Measurements from ENCODE around the gene CAPNS2. TPM values are rescaled to one million over a fixed set of nuclear protein-coding genes. Genes with fewer than 3 reads are reported as not detected.

CAPNS2 gene
- total RNA-seq = 0.81 TPM

DNA sequence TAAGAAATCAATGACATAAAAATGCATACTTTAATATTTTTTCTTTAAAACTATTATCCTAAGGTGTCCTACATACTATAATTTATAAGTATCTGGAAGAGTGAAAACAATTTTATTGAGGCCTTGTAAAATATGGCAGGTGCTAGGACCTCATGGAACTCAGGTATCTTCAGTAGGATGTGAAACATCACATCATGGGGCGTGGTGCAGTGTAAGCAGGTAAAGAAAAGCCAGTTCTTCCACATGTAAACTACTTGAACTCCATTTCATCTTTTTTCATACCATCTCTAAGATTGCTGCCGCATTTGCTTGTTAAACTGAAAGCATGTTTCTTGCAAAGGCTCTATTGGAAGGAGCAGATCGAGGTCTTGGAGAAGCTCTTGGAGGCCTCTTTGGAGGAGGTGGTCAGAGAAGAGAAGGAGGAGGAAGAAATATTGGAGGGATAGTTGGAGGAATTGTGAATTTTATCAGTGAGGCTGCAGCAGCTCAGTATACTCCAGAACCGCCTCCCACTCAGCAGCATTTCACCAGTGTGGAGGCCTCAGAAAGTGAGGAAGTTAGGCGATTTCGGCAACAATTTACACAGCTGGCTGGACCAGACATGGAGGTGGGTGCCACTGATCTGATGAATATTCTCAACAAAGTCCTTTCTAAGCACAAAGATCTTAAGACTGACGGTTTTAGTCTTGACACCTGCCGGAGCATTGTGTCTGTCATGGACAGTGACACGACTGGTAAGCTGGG lies at the start of gene CAPNS2:
TSS of gene CAPNS2 (plus strand) at position 253 of the 744 bp plus-strand sequence. CDS start at position 326, 73 bp downstream.
- no peak for DNase-seq (ENCODE audit: low read depth in 2 of 3, low spot score in 2 of 3)

DNA sequence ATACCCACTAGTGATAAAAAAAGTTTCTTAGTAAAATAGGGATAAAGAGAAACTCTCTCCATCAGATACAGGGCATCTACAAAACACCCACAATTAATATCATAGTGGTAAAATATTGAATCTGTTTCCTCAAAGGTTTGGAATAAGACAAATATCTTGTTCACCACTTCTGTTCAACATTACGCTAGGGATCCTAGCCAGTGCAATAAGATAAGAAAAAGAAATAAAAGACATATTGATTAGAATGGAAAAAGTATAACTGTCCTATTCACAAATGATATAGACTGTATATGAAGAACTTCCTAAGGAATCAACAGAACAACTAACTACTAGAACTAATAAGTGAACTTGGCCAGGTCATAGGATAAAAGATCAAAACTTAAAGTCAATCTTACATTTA lies 44.7 kb upstream of the CAPNS2 start:
- DNase-seq (ENCODE audit: low read depth in 2 of 3, low spot score in 2 of 3) = no peak

DNA sequence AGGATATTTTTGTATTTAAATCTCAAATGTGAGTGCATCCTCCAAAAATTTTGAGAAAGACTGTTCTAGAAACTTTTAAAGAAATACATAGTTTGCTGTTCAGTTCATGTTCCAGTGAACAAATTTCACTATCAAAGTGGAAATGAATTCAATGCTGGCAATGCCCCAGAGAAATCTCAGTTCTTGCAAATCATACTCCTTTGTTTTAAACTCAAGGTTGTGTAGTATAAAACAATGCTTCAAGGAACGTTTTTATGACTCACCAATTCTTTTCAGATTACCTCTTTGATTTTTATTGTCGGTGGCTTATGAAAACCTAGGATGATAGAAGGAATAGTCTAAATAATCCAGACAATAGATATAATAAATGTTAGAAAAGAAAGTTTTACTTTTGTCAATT lies 40.0 kb upstream of the CAPNS2 start:
- no peak for DNase-seq (ENCODE audit: low read depth in 2 of 3, low spot score in 2 of 3)

DNA sequence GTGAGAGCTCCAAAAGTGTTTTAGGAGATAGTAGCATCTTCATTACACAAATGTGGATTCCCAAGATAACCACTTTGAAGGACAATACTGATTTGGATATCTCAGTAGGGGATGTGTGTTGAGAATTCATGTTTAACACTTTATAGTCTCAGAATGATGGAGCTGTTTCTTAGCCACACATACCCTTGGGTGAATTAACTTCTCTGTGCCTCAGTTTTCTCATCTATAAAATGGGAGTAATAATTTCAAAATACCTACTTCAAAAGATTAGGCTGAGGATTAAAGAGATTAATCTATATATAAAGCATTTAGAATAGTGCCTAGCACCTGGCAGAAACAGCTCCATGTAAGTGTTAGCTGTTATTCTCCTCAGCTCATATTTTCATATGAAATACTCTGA lies 38.6 kb upstream of the CAPNS2 start:
- no peak for DNase-seq (ENCODE audit: low read depth in 2 of 3, low spot score in 2 of 3)

DNA sequence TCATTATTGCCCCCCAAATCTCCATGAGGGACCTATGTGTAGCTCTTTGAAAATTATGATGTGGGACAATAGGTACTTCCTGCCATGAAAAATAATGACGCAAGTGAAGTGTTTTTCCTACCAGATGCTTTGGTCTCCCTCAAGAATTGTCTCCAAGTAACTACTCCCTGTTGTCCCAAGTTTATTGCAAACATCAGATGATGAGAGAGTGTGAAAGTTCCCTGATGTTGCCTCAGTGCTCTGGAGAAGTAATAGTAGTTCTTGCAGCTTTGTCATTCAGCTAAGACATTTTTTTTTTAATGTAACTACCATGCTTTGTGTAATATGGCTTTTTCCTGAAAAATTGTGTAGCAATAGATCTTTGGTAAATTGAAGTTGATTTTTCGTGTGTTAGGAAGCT lies 37.5 kb upstream of the CAPNS2 start:
- no peak for DNase-seq (ENCODE audit: low read depth in 2 of 3, low spot score in 2 of 3)

DNA sequence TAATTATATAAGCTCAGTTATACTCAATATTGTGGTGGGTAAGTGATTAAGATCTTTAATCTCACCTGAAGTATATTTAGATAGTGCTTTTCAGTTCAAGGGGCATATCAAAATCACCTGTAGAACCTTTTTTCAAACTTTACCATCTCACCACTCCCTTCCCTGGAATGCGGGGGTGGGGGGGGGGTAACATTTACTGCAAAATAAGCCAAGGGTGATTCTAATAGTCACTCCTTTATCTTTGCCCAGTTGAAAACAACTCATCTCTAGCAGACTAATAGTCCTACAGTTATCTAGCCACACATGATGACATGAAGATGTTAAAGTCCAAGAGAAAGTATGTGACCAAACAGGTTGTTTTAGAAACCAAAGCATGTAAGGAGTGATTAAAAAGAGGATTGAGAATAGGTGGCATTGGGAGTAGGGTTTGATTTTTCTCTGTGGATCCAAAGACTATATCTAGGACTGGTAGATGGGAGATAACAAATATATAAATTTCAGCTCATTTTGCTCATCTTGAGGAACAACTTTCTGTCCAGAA lies 36.1 kb upstream of the CAPNS2 start:
- no peak for DNase-seq (ENCODE audit: low read depth in 2 of 3, low spot score in 2 of 3)

DNA sequence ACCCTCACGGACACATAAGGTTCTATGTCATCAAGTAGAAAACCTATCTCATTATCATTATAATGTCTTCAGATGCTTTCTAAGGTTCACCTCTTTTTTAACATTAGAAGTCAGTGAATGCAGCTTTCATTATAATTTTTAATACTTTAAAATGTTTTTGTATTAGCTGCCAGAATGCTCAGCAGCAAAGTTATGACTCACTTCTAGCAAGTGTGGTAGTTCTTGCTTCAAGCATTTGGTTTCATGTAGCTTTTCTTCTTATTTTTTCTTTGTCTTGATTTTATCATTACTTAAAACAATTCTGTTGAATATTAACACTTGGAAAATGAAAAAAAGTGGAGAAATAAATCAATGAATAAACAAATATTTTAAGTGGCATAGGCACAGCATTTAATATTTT lies 34.3 kb upstream of the CAPNS2 start:
- DNase-seq (ENCODE audit: low read depth in 2 of 3, low spot score in 2 of 3) = no peak

DNA sequence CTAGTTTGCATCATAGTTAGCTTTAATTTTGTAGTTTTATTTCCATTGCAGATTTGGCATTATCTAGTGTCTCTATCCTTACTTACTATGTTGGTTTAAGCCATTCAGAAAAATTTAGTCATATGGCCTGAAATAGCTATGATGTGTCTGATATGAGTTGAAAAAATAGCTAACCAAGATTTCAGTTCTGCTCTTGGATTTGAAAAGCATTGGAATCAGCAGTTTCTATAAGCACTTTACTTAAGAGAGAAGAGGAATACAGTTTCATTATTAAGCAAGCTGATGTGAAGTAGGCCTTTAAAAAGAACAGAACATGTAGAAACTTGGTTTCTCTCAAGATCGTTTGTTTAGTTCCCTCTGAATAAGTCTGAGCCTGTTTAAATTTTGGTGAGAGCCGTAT lies 31.7 kb upstream of the CAPNS2 start:
- DNase-seq (ENCODE audit: low read depth in 2 of 3, low spot score in 2 of 3) = no peak

DNA sequence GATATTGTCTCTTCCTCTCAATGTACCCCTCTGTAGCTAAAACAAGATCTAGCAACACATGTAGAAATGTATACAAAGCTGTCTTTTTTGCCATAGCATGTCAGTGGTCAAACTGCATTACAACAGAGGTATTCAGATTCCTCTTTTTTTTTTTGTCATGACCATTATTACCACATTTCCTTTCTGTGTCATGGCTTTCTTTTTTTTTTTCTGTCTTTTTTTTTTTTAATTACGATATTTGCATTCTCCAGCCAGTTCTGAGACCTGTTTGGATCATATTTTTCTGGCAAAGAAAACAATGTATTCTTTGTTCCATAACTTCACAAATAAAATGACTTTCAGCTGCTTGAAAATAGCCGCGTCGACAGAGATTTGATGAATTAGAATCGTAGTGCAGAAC lies 27.4 kb upstream of the CAPNS2 start:
- peak in 2 of 3 donors; percentile 26 to 62 for DNase-seq (ENCODE audit: low read depth in 2 of 3, low spot score in 2 of 3)

DNA sequence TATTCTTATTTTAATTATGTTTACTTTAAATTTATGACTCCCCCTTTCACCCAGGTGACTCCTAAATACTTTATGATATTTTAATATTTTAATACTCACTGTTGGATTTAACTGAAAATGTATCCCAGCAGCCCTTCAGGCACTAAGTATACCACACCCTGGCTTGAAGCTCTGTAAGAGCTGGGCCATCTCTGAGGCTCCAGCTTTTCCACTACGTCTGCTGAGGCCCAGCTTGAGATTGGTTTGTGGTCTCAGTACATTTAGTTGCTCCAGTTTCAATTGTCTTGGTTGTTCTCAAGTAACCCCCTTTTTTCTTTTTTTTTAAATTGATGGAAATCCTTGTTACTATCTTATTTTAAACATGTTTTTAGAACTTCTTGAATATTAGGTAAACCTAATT lies 27.0 kb upstream of the CAPNS2 start:
- DNase-seq (ENCODE audit: low read depth in 2 of 3, low spot score in 2 of 3) = no peak

DNA sequence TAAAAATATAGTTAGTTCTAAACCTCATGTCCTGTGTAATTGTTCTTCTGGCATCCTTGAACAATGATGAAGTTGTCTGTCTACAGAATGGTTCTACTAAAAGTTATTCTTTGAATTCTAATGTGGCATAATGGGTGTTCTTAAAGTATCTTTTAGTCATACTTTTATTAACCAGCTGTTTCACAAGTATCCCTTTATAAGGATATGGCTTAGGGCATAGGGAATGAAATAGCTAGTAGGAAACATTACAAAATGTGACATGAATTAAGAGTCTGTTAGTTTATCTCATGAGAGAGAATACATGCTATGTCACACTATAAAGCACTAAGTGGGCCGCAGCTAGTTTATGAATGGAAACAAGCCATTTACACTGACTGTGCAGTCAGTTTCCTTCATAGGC lies 26.3 kb upstream of the CAPNS2 start:
- no peak for DNase-seq (ENCODE audit: low read depth in 2 of 3, low spot score in 2 of 3)

DNA sequence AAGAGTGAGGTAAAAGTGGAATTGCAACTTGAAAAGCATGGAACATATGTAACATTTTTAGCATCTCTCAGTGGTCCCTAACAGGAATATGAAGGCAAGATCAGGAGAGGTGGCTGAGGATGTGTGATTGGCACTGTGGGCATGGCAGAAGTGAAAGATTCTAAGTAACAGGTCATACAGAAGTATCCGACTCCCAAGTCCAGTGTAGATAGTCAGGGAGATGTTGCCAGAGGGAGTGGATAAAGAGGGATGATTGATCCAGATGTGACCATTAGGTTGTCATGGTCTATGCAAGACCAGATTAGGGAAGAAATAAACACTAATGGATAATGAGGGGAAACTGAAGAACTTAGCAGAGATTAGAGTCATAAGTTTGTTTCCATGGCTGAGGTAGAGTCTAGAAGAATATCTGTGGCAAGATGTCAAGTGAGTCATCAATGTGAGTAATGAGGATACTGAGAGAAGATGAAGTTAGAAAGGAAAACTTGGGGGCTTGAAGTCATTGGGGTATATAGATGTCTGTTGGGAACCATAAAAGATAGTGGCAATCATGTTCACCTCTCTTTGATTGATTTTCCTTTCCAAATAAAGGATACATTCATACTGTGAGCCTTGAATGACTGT lies 23.9 kb upstream of the CAPNS2 start:
- DNase-seq (ENCODE audit: low read depth in 2 of 3, low spot score in 2 of 3) = peak in 2 of 3 donors; percentile 11 to 24

DNA sequence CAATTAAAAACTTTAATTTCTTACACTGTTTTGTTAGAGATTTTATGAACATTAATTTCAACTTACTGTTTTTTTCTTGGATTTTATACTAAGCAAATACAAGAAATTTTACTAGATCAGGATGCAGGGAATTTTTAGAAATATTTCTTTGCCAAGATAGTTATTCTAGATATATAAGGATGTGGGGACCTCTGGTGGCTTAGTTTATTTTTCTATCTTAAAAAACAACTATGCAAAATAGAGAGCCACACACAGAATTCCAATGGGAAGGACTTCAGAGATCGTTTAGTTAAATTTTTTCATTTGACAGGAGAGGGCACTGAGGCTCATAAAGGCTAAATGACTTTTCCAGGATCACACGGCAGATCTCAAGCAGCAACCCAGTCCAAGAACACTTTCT lies 23.0 kb upstream of the CAPNS2 start:
- peak in 1 of 3 donors; percentile 30 for DNase-seq (ENCODE audit: low read depth in 2 of 3, low spot score in 2 of 3)

DNA sequence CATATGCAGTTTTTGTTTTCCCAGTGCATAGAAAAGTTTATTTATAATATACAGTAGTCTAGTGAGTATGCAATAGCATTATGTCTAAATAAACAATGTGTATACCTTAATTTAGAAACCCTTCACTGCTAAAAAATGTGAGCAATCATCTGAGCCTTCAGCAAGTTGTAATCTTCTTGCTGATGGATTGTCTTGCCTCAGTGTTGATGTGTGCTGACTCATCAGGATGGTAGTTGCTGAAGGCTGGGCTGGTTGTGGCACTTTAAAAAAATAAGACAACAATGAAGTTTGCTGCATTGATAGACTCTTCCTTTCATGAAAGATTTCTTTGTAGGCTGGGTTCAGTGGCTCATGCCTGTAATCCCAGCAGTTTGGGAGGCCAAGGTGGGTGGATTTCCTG lies 13.9 kb upstream of the CAPNS2 start:
- no peak for DNase-seq (ENCODE audit: low read depth in 2 of 3, low spot score in 2 of 3)

DNA sequence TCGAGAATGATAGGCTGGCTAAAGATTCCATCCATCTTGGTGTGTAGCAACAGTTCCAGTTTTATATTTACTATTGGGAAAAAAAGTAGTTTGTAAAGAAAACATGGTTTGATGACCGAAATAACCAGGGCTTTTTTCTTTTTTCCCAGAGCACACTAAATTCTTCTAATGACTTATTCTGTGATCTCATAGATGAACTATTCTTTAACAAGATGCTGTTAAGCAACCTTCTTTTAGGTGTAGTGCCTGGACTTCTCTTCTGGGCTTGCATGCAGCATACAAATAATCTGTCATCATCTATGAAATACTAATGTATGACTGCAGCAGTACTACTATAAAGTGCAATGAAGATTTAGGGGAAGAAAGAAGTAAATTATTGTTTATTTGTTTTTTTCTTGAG lies 11.0 kb upstream of the CAPNS2 start:
- DNase-seq (ENCODE audit: low read depth in 2 of 3, low spot score in 2 of 3) = no peak

DNA sequence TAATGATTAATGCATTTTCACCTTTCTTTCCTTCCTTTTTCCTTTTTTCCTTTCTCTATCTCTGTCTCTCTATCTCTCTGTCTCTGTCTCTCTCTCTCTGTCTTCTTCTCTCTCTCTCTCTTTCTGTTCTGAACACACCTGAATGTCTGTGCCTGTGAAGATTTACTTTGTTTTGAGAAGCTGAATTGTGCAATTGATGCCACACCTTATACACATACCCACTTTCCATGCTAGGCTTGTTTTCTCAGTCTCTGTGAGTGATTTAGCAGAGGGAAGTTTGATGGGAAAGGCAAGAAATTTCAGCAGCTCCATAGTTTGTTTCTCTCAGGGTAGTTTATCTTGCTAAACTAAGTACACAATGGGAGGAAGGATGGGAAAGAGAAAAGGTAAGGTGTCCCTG lies 9.3 kb upstream of the CAPNS2 start:
- no peak for DNase-seq (ENCODE audit: low read depth in 2 of 3, low spot score in 2 of 3)

DNA sequence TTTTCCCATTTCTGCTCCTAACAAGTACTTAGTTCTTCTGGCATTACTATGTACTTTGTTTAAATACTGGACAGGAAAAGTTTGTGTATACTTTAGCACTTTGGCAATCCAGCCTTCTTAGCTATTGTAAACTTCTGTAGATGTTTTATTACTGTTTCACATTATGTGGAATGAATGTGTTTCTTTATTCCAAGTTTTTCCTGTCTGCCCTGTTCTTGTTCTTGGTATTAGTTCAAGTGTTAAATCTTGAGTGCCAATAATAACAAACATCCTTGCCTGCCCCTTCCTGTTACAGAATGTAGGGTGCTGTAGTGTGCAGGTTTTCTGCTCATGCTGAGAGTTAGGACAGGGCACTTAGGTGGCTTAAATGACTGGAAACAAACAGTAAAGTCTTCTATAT lies 7.3 kb upstream of the CAPNS2 start:
- DNase-seq (ENCODE audit: low read depth in 2 of 3, low spot score in 2 of 3) = no peak

DNA sequence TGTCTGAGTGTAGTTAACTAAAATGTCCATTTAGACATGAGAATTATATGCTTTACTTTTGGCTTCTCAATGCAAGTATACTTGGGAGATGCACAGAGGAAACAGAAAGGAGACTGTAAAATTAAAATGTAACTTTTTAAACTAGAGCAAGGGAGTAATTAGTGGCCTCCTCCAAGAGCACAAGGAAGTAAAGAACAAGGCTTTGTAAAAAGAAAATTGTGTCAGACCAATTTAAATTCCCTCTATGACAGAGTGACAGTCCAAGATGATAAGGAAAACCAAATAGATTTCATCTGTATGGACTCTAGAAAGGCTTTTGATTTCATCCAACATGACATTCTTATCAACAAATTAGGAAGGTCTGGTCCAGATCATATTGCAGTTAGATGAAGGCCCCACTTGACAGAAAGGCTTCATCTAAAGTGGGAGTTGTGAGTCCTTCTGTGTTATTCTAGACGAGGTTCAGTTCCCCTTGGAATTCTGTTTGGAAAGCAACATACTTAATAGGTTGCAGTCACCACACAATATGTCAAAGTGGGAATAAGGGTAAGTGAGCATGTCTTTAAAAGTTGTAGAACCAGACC lies 6.5 kb upstream of the CAPNS2 start:
- no peak for DNase-seq (ENCODE audit: low read depth in 2 of 3, low spot score in 2 of 3)

DNA sequence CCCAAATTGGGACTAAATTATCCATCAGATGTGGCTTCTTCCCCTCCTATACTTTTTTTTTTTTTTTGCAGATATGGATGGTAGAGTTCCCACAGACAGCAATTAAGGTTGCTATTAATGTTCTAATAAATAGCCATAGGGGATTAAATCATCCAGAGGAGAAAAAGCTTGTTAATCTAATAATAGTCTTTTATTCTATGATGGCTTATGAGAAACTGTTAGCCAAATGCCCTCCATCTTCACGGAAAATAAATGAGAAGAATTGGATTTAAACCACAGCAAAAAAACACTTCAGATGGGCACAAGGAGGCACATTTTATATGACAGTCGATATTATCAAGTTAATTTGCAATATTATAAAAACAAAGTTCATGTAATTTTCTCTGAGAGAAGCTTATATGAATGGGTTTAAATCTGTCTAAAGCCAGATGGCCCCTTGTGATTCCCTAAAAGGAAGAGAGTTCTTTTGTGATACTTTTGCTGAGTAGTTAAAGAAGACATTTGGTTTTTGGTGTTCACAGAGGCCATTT lies 5.1 kb upstream of the CAPNS2 start:
- no peak for DNase-seq (ENCODE audit: low read depth in 2 of 3, low spot score in 2 of 3)

DNA sequence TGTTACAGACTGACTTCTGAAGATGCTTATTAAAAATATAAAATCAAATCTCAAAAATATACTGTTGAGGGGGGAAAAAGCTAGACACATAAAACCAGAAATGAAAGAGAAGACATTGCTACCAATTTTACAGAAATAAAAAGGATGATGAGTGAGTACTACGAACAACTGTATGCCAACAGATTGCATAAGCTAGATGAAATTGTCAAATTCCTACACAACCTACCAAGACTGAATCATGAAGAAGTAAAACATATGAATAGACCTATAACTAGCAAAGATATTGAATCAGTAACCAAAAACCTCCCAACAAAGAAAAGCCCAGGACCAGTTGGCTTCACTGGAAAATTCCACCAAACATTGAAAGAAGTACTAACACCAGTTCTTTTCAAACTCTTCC lies 3.5 kb upstream of the CAPNS2 start:
- DNase-seq (ENCODE audit: low read depth in 2 of 3, low spot score in 2 of 3) = no peak

DNA sequence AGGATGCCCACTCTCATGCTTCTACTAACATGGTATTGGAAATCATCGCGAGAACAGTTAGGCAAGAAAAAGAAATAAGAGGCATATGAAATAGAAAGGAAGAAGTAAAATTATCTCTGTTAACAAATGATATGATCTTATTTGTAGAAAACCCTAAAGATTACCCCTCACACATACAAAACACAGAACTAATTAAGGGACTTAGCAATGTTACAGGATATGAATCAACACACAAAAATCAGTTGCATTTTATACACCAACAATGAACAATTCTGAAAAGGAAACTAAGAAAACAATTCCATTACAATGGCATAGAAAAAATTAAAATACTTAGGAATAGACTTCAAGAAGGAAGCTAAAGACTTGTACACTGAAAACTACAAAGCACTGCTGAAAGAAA lies 2.7 kb upstream of the CAPNS2 start:
- no peak for DNase-seq (ENCODE audit: low read depth in 2 of 3, low spot score in 2 of 3)

DNA sequence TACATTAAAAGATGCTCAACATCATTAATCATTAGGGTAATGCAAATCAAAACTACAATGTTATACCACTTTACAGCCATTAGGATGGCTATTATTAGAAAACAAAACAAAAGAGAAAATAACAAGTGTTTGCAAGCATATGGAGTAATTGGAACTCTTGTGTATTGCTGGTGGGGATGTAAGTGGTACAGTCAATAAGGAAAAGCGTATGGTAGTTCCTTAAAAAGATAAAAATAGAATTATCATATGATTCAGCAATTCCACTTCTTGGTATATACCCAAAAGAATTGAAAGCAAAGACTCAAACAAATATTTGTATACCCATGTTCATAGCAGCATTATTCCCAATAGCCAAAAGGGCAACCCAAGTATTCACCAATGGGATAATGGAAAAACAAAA lies 1.4 kb upstream of the CAPNS2 start:
- no peak for DNase-seq (ENCODE audit: low read depth in 2 of 3, low spot score in 2 of 3)

Data from hematopoietic multipotent progenitor cell (in vitro differentiated cells).